HG03432 (cell line): ENCODE results near the gene RFX3.
A peak's percentile ranks its signal among the peaks of the same experiment; 100 is the strongest.

Source experiments
- ATAC-seq: cut with Tn5 transposase; IDR thresholded peaks from one replicate; pipeline ENCODE4 v1.9.1; 2021; ENCODE audit warnings: mild to moderate bottlenecking, moderate library complexity; ENCODE audit not compliant: unreplicated experiment

Gene RFX3

DNA sequence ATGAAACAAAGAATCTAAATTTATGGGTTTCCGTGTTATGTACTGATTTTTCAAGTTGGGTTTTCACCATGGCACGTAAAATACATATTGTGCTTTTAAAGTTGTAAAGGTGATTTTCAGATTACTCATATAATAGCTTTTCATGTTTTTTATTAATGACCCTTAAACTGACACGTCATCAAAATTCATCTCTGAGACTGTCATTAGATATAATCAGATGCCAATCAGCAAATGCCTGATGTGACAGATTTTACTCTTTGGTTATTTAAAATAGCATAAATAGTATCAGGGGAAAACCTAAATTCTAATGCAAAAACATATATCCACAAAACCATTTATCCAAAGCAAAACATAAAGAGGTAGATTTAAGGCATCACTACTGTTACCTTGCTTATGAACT is 11.0 kb downstream of the RFX3 start:
- ATAC-seq, result no peak

DNA sequence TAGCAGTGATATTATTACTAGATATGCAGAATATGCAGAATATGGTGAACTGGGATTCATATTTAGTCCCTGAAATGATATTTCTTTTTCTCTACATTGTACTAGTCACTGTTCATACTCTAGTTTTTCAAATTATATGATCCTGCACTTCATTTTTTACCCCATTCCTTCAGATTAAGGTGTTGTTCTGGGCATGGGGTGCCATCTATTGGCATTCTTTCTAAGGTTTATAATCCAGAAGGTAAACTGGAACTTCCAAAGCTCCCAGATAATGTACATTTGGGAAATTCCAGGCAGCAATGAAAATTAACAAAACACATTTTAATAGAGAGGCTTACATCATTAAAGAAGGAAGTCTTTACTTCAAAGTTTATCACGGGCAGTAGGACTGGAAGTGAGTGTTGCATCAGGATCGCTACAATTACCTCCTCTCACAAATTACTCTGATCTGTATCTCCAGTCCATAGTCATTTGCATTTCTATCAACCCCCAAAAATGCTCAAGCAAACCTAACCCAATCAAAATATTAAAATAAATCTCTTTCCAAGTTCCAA is 12.5 kb downstream of the RFX3 start:
- ATAC-seq, result no peak

DNA sequence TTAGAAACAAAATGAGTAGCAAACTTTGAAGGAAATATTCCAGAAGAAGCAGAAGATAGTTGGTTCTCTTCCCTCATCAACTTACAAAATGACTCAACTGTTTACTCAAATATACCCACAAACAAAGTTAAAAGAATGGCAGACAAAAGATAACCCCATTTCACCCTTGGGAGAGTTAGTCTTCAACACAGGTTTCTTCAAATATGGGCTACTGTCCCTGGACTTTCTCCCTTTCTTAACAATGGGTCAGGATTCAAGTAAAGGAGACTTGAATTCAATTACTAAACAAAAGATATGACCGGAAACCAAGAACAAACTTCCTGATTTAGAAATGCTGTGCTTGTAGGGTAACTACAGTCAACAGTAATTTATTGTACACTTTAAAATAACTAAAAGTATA is 14.2 kb downstream of the RFX3 start:
- no peak for ATAC-seq

DNA sequence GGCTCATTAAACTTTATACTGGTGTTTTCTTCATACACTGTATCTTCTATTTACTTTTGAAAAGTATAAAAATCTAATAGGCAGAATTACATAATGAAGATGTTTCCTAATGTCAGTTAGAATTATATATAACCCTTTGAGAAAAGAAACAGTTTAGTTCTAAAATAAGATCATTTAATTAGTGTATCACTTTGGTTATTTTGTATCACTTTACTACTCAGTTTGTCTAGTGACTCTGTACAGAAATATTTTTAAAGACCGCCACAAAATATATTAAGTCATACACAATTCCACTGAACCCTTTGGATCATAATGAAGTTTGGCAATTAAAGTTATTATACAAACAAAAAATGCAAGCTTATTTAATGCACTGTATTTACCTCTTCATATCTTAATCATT is 15.0 kb downstream of the RFX3 start:
- ATAC-seq, result no peak

DNA sequence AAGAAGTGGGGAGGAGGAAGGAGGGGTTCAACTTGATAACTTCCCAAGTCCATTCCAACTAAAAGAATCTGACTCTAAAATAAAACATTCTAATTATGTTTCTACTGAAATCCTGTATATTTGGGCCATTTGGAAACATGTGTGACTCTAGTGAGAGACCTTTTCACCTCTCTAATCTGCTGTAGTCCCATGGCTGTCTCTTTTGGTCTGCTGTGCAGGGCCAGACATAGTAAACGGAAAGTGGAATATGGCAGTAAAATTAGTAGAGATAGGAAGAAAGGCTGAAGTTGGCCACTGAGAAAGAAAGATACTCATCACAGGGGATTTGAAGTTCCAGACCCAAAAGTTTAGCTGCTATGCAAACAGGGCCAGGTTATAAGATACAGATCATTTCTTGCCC is 15.9 kb downstream of the RFX3 start:
- no peak for ATAC-seq

DNA sequence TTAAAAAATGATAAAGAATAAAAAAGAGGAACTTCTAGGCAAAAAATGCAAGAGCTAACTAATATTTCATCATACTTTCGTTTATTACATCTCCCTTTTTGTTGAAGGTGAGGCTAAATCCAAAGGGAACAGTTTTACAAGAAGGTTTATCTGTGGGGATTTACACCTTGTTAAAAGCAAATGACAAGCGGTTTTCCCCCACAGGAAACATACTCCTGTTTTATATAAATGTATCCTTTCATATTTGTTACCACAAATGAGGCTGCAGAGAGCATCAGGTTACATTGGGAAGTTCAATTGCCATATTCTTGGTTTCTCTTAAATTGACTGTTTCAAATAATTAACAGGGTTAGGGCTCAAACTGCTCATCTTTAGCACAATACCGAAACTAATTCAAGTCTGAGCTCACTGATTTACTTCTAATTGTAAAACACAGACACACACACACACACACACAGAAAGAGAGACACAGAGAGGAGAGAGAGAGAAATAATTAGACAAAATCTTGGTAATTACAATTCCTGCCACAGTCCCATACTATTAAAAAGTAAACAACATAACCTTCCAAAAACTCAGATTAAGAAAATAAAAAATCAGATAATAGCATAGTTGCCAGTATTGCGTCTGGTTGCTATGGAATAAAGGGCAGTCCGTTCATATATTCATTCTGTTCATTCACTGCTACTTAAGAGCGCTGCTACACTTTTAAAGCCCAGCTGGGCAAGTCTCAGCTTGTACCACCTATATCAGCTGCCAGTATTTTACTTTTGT is 17.1 kb downstream of the RFX3 start:
- peak; percentile 39 for ATAC-seq

- ATAC-seq, result peak; percentile 15
Measured at GRCh38 chr9:3508078-3508431, 17.7 kb downstream of the RFX3 start.

GRCh38 chr9:3507395-3508077 is 18.3 kb downstream of the RFX3 start:
- ATAC-seq, result peak; percentile 68

GRCh38 chr9:3506164-3506563 is 19.6 kb downstream of the RFX3 start:
- no peak for ATAC-seq

DNA sequence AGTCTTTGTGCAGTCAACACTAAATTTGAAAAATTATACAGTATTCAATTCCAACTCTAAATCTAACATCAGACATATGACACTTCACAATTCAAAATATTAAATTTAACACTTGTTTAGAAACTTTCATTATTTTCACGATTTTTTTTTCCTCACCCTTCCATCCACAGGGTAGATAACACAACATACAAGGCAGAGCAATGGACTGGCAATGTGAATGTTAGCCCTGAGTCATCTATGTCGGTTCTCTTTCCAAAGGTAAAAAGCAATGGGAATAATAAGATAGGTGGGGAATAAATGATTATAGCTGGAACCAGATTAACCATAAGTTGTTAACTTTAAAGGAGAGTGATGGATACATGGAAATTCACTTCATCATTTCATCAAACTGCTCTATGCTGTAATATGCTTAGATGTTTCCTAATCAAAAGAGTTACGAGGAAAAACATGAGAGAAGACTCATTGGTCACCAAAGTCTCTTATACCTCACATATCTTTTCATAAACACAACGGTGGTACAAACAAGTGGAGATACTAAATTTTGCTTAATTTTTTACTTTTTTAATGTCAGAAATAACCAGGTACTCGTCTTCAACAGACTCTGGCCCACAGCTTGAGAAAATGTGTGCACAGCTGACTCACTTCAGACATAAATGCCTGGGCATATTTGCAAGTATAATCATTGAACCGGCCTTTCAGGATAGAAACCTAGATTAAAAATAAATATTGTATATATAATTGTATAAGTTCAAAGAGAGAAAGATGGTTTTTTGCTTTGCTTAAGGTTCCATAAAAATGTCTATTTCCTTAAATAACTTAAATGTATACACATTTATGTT is 23.0 kb downstream of the RFX3 start:
- no peak for ATAC-seq

- ATAC-seq, result no peak
Measured at GRCh38 chr9:3500044-3500443, 25.8 kb downstream of the RFX3 start.

DNA sequence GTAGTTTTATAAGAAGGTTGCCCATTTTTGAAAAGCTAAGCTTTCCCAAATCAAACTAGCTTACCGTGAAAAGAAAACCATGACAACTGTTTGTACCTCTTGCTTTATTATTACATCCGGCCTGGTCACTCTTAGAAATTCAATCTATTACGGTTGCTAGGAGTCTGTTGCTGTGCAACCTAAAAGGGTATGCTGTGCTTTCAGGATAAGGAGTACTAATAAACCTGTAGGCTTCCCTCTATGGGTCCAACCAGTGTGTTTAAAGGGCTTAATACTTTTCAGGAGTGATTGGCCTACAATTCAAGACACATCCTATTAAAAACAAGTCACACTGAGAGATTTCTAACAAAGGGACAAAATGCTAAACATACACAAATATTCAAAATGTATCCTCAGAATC is 27.1 kb downstream of the RFX3 start:
- ATAC-seq, result no peak

DNA sequence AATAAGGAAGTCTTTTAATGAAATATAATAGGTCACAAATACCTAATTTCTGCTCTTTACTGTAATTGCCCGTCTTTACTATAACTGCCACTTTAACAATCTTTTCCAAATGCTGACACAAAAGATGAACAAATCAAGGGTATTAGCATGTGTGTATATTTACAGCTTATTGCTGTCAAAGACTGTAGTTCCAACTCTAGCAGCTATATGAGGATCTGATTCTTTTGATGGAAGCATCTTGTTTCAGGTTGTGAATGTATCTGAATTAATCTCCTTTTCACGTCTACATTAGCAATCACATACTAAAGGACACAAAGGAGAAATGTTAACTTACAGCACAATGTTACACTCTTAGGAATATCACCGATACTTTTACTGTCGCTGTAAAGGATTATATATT is 27.9 kb downstream of the RFX3 start:
- no peak for ATAC-seq

GRCh38 chr9:3497401-3497800 is 28.4 kb downstream of the RFX3 start:
- ATAC-seq, result no peak

- ATAC-seq, result no peak
Measured at GRCh38 chr9:3495855-3496254, 29.9 kb downstream of the RFX3 start.

- ATAC-seq, result no peak
Measured at GRCh38 chr9:3492214-3492613, 33.6 kb downstream of the RFX3 start.

DNA sequence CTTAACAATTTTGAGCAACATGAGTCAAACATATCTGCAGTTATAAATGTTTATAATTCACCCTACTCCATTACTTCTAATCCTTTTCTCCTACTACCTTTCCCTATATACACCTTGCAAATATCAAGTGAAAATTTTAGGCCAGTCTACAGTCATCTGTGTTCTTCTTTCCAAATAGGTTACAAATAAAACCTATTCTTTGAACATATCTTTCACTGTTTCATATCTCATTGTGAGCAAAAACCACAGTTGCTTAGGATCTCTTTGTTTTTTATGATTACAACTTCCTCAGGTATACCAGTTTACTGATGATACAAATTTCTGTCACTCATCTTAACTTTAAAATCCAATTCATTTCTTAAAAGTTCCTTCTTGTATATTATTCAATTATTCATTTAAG is 34.4 kb downstream of the RFX3 start:
- no peak for ATAC-seq

DNA sequence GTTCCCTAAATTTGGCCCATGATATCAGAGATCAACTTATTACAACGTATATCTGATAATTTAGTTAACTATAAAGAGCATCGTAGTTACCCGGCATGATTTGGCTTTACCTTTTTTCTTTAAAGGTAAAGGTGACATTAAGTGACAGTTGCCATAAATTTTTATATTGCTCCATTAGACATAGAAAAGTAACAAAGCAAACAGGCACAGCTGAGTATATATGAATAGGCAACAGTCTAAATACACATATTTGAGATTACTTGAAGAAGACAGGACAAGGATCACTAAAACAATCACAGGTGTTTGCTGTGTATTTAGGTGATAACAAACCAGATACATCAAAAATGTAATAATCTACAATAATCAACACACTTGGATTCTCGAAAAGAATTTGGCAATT is 34.8 kb downstream of the RFX3 start:
- no peak for ATAC-seq

DNA sequence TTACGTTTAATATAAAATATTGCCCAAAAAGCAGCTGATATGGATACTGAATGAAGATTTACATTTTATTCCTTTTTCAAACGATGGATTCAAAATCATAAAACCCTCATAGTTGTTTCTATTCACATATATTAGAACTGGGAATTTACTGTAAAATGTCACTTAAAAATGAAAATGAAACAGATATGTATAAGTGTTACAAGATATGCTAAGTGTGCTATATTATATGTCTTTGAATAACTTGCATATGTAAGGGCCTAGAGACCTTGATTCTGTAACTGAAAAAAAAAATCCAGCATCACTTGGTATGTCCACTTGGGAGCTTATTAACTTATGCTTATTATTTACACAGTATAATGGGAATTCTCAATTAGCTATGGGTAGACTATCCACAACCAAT is 43.2 kb downstream of the RFX3 start:
- no peak for ATAC-seq

DNA sequence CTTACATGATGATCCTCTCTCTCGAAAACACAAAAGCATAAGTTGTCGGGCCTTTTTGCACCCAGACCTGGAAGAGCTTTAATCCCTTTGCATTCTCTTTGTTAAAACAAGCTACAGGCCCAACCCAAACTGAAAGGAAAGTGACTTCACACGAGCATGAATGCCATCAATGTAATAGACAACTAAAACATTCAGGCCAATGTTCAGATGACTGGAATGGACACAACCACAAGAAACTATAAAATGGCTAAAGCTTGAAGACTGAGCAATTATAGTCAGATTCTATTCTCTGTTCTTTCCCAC is 45.5 kb downstream of the RFX3 start:
- ATAC-seq, result no peak

DNA sequence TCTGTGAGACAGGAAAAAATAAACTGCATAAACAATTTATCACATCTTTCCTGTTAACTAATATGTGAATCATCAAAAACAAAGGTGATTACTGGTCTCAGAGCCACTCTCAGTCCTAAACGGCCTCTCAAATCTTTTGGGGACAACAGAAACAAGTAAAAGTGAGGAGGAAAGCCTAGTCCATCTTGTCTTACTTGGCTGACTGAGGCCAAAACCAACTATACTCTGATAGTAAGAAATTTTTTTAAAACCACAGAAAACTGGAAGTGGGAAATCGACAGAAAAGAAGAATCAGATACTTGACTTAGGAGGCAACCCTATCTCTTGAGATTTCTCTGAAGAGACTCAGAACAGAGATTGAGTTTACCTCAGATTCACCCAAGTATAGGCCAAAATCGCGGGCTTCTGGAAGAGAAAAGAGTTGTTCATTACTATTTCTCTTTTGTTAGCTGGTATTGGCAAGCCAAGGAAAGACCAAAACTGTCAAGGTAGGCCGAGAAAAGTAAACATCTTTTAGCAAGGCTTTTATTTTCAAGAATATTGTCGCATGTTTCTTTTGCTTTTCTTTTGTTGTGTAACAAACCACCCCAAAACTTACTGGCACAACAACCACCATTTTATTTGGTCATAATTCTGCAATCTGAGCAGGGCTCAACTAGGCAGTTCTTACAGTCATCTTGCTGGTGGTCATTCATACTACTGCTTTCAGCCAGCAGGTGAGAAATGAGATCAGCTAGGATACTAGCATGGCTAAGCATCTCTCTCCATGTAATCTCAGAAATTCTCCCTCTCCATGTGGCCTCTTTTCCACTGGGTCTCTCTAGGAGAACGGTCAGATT is 46.1 kb downstream of the RFX3 start:
- peak; percentile 56 for ATAC-seq
